ENCODE measurements around the gene GGT5. TPM values are rescaled to one million over a fixed set of nuclear protein-coding genes. Genes with fewer than 3 reads are reported as not detected.

GGT5 gene
- total and polyA plus RNA-seq, 7 donors, result 2.8 to 35.2 (median 22.5) TPM

GRCh38 chr22:24186352-24186740 is 58.5 kb downstream of the GGT5 start:
- WGBS, 2 donors, result 85 to 93% methylated on average over 15 of the region's 15 CpGs
- intact Hi-C loops (cut with DNase I), result no loop called here
- Histone ChIP-seq H3K4me1 (peaks cover 0 to 36% (median 25%) of the 10 kb centered on the region in 4 donors), H3K4me3 (no peak overlapping the region), H3K27me3 (no peaks in the 10 kb centered on the region), H3K27ac (no peak overlapping the region), H3K36me3 (peaks cover 0 to 5% (median 0%) of the 10 kb centered on the region in 4 donors), H3K9me3 (no peaks in the 10 kb centered on the region)
- DNase-seq, result peak; percentile 55
- TF ChIP-seq CTCF (IDR thresholded peaks at IDR 0.05) (no peak), EP300 (IDR thresholded peaks at IDR 0.05) (no peak), POLR2A (IDR thresholded peaks at IDR 0.05) (no peak), POLR2AphosphoS5 (IDR thresholded peaks at IDR 0.05) (no peak)

DNA sequence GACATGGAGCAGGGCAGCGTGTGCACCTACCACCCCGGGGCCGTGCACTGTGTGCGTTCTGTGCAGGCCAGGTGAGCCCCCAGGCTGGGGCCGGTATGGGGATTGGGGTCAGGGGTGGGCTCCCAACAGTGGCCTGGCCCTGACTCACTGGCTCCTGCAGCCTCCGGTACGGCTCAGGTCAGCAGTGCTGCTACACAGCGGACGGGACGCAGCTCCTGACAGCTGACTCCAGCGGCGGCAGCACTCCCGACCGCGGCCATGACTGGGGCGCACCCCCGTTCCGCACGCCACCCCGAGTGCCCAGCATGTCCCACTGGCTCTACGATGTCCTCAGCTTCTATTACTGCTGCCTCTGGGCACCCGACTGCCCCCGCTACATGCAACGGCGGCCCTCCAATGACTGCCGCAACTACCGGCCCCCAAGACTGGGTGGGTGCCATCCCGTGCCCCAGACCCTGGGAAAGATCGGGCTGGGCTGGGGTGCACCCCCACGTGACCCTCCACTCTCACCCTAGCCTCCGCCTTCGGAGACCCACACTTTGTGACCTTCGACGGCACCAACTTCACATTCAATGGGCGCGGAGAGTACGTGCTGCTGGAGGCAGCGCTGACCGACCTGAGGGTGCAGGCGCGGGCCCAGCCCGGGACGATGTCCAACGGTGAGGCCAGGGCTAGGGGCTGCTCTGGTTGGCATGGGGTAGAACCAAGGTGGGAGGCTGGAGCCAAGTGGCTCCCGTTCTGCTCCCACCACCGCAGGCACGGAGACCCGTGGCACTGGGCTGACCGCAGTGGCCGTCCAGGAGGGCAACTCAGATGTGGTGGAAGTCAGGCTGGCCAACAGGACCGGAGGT is 59.2 kb downstream of the GGT5 start:
- DNase-seq, result peak; percentile 59
- TF ChIP-seq POLR2A (IDR thresholded peaks at IDR 0.05), result no peak
- no peak for TF ChIP-seq EP300 (IDR thresholded peaks at IDR 0.05)
- TF ChIP-seq CTCF (IDR thresholded peaks at IDR 0.05), result no peak
- no peak for TF ChIP-seq POLR2AphosphoS5 (IDR thresholded peaks at IDR 0.05)
- 93 to 95% methylated on average over 51 of the region's 51 CpGs for WGBS, 2 donors
- Histone ChIP-seq H3K27ac (no peak overlapping the region), H3K9me3 (no peaks in the 10 kb centered on the region), H3K4me1 (peaks cover 0 to 41% (median 30%) of the 10 kb centered on the region in 4 donors), H3K27me3 (no peaks in the 10 kb centered on the region), H3K36me3 (peaks cover 0 to 5% (median 0%) of the 10 kb centered on the region in 4 donors), H3K4me3 (no peak overlapping the region)
- intact Hi-C loops (cut with DNase I), result no loop called here

- TF ChIP-seq CTCF (IDR thresholded peaks at IDR 0.05) (no peak), POLR2AphosphoS5 (IDR thresholded peaks at IDR 0.05) (no peak), POLR2A (IDR thresholded peaks at IDR 0.05) (no peak), EP300 (IDR thresholded peaks at IDR 0.05) (no peak)
- H3K4me3 ChIP-seq, result no peak overlapping the region
- H3K4me1 ChIP-seq, result peaks cover 0 to 39% (median 29%) of the 10 kb centered on the region in 4 donors
- WGBS, 2 donors, result 87 to 92% methylated on average over 16 of the region's 16 CpGs
- peak; percentile 55 for DNase-seq
- H3K36me3 ChIP-seq, result peaks cover 0 to 5% (median 0%) of the 10 kb centered on the region in 4 donors
- intact Hi-C loops (cut with DNase I), result no loop called here
- no peaks in the 10 kb centered on the region for H3K9me3 ChIP-seq
- H3K27me3 ChIP-seq, result no peaks in the 10 kb centered on the region
- H3K27ac ChIP-seq, result no peak overlapping the region
Measured at GRCh38 chr22:24185001-24185500, 59.8 kb downstream of the GGT5 start.

DNA sequence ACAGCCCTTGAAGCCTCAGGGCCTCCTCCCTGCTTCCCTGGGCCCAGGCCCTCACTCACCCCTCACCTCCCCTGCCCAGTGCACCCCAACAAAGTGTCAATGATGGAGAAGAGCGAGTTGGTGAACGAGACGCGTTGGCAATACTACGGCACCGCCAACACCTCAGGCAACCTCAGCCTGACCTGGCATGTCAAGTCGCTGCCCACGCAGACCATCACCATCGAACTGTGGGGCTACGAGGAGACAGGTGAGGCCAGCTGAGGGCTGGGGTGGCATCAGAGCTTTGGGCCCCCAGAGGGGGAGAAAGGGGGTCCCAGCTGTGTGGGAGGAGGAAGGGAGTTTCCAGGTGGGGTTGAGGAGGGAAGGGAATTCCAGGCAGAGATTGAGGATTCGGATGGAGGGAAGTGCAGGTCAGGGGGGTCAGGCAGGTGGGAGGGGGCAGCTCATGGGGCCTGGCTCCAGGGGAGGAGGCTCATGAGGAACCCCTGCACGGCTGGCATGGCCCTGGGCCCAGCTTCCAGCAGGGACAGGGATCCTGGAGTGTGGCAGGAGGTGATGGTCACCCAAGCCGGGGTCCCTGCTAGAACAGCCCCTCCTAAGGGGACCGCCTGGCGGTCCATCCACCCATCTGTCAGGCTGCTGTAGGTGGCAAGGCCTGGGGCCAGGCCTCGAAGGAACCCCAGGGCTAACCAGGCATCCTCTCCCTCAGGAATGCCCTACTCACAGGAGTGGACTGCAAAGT is 60.7 kb downstream of the GGT5 start:
- DNase-seq, result peak; percentile 56
- no peaks in the 10 kb centered on the region for H3K27me3 ChIP-seq
- intact Hi-C loops (cut with DNase I), result no loop called here

More for the DNA sequence above, 60.7 kb downstream of the GGT5 start:
- peaks cover 0 to 5% (median 0%) of the 10 kb centered on the region in 4 donors for H3K36me3 ChIP-seq
- no peak overlapping the region for H3K27ac ChIP-seq
- H3K9me3 ChIP-seq, result no peaks in the 10 kb centered on the region
- WGBS, 2 donors, result 93% methylated on average over 16 of the region's 16 CpGs
- no peak overlapping the region for H3K4me3 ChIP-seq
- TF ChIP-seq EP300 (IDR thresholded peaks at IDR 0.05) (no peak), POLR2A (IDR thresholded peaks at IDR 0.05) (no peak), CTCF (IDR thresholded peaks at IDR 0.05) (no peak), POLR2AphosphoS5 (IDR thresholded peaks at IDR 0.05) (no peak)
- peaks cover 0 to 30% (median 21%) of the 10 kb centered on the region in 4 donors for H3K4me1 ChIP-seq
